SK-N-SH (cell line): ENCODE measurements around the gene ENOX1.

Source experiments
- CTCF ChIP-seq: fragments of 200-600 bp; sonication (generic); IDR thresholded peaks from 2 replicates; pipeline ENCODE4 v1.6.1; 2017; ENCODE audit warnings: antibody characterized with exemption, mild to moderate bottlenecking, moderate library complexity
- ELF1 ChIP-seq: IDR thresholded peaks from 2 replicates; pipeline ENCODE4 v1.4.0; 2012
- EP300 ChIP-seq, 2 experiments: IDR thresholded peaks; 2 replicates each; pipeline versions ENCODE4 v1.4.0 to v1.6.1; 2012; ENCODE audit warnings: borderline replicate concordance in 1 of 2, low read depth in 1 of 2, low read length in 1 of 2
- NFIC ChIP-seq: IDR thresholded peaks from 2 replicates; pipeline ENCODE4 v1.4.0; 2012; ENCODE audit warnings: borderline replicate concordance
- POLR2AphosphoS5 ChIP-seq: IDR thresholded peaks from 2 replicates; pipeline ENCODE4 v1.6.1; 2012; ENCODE audit warnings: low read depth, low read length
- SIN3A ChIP-seq: IDR thresholded peaks from 2 replicates; pipeline ENCODE4 v1.6.1; 2012; ENCODE audit warnings: low read depth, mild to moderate bottlenecking, low read length, moderate library complexity, borderline replicate concordance

DNA sequence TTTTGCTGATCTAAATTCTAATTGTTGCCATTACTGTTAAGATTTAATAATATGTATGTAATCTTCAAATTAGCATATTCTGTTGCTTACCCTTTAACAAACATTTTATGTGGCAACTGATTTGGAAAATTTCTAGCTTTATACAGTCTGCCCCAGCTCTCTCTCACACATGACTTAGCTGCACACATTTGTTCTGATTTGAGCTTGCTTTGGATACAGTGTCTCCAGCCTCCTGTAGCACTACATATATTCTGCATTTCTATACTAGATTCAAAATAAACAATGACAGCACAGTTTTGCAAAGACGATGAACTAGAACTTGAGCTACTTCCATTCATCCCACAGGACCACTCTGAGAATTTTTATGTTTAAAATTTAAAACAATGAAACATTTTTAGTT lies 508.6 kb downstream of the ENOX1 start:
- TF ChIP-seq CTCF (no peak), SIN3A (no peak), NFIC (no peak), ELF1 (no peak), EP300 (IDR thresholded peaks at IDR 0.05; ENCODE audit: borderline replicate concordance in 1 of 2, low read depth in 1 of 2, low read length in 1 of 2) (no peak), POLR2AphosphoS5 (no peak)
